ENCODE data around the gene DCAKD. TPM values are rescaled to one million over a fixed set of nuclear protein-coding genes. Genes with fewer than 3 reads are reported as not detected.
A peak's percentile ranks its signal among the peaks of the same experiment; 100 is the strongest.

DCAKD gene
- total RNA-seq, 1 donor from 2014 or later = 91.8 TPM

GRCh38 chr17:45022655-45023339 lies 28.6 kb downstream of the DCAKD start:
- DNase-seq (ENCODE audit: low read depth, low spot score) = no peak
- H3K27ac Mint-ChIP-seq (ENCODE audit: unreplicated experiment) = no peak overlapping the region
- H3K36me3 Mint-ChIP-seq (ENCODE audit: low read depth) = peaks cover 8% of the 10 kb centered on the region

GRCh38 chr17:45022288-45022648 lies 29.2 kb downstream of the DCAKD start:
- H3K27me3 Mint-ChIP-seq (ENCODE audit: low read depth) = peaks cover 38% of the 10 kb centered on the region
- DNase-seq (ENCODE audit: low read depth, low spot score) = no peak
- TF ChIP-seq CTCF (conservative IDR thresholded peaks at IDR 0.05) = peak; percentile 40

More at GRCh38 chr17:45022655-45023339, 28.6 kb downstream of the DCAKD start:
- Mint-ChIP-seq H3K4me1 (peaks cover 28% of the 10 kb centered on the region), H3K9me3 (no peaks in the 10 kb centered on the region), H3K27me3 (ENCODE audit: low read depth) (peaks cover 38% of the 10 kb centered on the region), H3K4me3 (peak overlapping the region; percentile 57)
- no peak for TF ChIP-seq CTCF (conservative IDR thresholded peaks at IDR 0.05)

GRCh38 chr17:45021607-45022287 lies 29.7 kb downstream of the DCAKD start:
- TF ChIP-seq CTCF (conservative IDR thresholded peaks at IDR 0.05) = peak; percentile 95
- peaks cover 40% of the 10 kb centered on the region for H3K27me3 Mint-ChIP-seq (ENCODE audit: low read depth)
- peaks cover 28% of the 10 kb centered on the region for H3K4me1 Mint-ChIP-seq
- H3K36me3 Mint-ChIP-seq (ENCODE audit: low read depth) = peaks cover 5% of the 10 kb centered on the region
- H3K27ac Mint-ChIP-seq (ENCODE audit: unreplicated experiment) = no peak overlapping the region
- peak; percentile 68 for DNase-seq (ENCODE audit: low read depth, low spot score)
- peak overlapping the region; percentile 76 for H3K4me3 Mint-ChIP-seq
- no peaks in the 10 kb centered on the region for H3K9me3 Mint-ChIP-seq

More at GRCh38 chr17:45022288-45022648, 29.2 kb downstream of the DCAKD start:
- peaks cover 28% of the 10 kb centered on the region for H3K4me1 Mint-ChIP-seq
- peaks cover 8% of the 10 kb centered on the region for H3K36me3 Mint-ChIP-seq (ENCODE audit: low read depth)
- H3K9me3 Mint-ChIP-seq = no peaks in the 10 kb centered on the region
- H3K27ac Mint-ChIP-seq (ENCODE audit: unreplicated experiment) = no peak overlapping the region
- peak overlapping the region; percentile 57 for H3K4me3 Mint-ChIP-seq

GRCh38 chr17:45020354-45021138 lies 30.9 kb downstream of the DCAKD start:
- Mint-ChIP-seq H3K36me3 (ENCODE audit: low read depth) (peaks cover 5% of the 10 kb centered on the region), H3K9me3 (no peaks in the 10 kb centered on the region), H3K4me1 (peaks cover 28% of the 10 kb centered on the region), H3K27me3 (ENCODE audit: low read depth) (peaks cover 48% of the 10 kb centered on the region), H3K4me3 (peak overlapping the region; percentile 76), H3K27ac (ENCODE audit: unreplicated experiment) (no peak overlapping the region)
- DNase-seq (ENCODE audit: low read depth, low spot score) = no peak
- TF ChIP-seq CTCF (conservative IDR thresholded peaks at IDR 0.05) = no peak

GRCh38 chr17:45018848-45019711 lies 32.4 kb downstream of the DCAKD start:
- peak; percentile 61 for TF ChIP-seq CTCF (conservative IDR thresholded peaks at IDR 0.05)
- peak; percentile 26 for DNase-seq (ENCODE audit: low read depth, low spot score)
- H3K4me1 Mint-ChIP-seq = peaks cover 28% of the 10 kb centered on the region
- H3K27me3 Mint-ChIP-seq (ENCODE audit: low read depth) = peaks cover 48% of the 10 kb centered on the region
- H3K36me3 Mint-ChIP-seq (ENCODE audit: low read depth) = peaks cover 4% of the 10 kb centered on the region
- no peaks in the 10 kb centered on the region for H3K9me3 Mint-ChIP-seq
- peak overlapping the region; percentile 87 for H3K27ac Mint-ChIP-seq (ENCODE audit: unreplicated experiment)
- peak overlapping the region; percentile 94 for H3K4me3 Mint-ChIP-seq
